BLaER1 treated with 17β-estradiol and CSF1 and Interleukin-3, amounts not matched to agents 10 nM and 100 nM (cell line): ENCODE results near the gene EDN3.
A peak's percentile ranks its signal among the peaks of the same experiment; 100 is the strongest.

Experiments used
- H3K27ac ChIP-seq, 11 experiments: shearing (Covaris generic); formaldehyde crosslinking; 2 replicates each; pipeline ENCODE4 v1.8.1; 2022
- H3K27me3 ChIP-seq, 11 experiments: shearing (Covaris generic); formaldehyde crosslinking; 2 replicates each; pipeline ENCODE4 v1.8.1; 2022
- H3K36me3 ChIP-seq, 11 experiments: shearing (Covaris generic); formaldehyde crosslinking; 2 replicates each; pipeline ENCODE4 v1.8.1; 2022
- H3K4me1 ChIP-seq, 10 experiments: shearing (Covaris generic); formaldehyde crosslinking; 2 replicates each; pipeline ENCODE4 v1.8.1; 2022
- H3K4me2 ChIP-seq, 11 experiments: shearing (Covaris generic); formaldehyde crosslinking; 2 replicates each; pipeline ENCODE4 v1.8.1; 2022
- H3K4me3 ChIP-seq, 10 experiments: shearing (Covaris generic); formaldehyde crosslinking; 2 replicates each; pipeline ENCODE4 v1.8.1; 2022
- H3K9ac ChIP-seq, 11 experiments: shearing (Covaris generic); formaldehyde crosslinking; 2 replicates each; pipeline ENCODE4 v1.8.1; 2022
- H3K9me3 ChIP-seq, 11 experiments: shearing (Covaris generic); formaldehyde crosslinking; replicated peaks in 1 of 11; 2 replicates each; pipeline ENCODE4 v1.8.1; 2022
- H4K20me1 ChIP-seq, 11 experiments: shearing (Covaris generic); formaldehyde crosslinking; 2 replicates each; pipeline ENCODE4 v1.8.1; 2022
- Cebpa-rat ChIP-seq, 11 experiments: shearing (Covaris generic); IDR thresholded peaks; 2 replicates each; pipeline ENCODE4 v1.8.1; 2022

The EDN3 gene

DNA sequence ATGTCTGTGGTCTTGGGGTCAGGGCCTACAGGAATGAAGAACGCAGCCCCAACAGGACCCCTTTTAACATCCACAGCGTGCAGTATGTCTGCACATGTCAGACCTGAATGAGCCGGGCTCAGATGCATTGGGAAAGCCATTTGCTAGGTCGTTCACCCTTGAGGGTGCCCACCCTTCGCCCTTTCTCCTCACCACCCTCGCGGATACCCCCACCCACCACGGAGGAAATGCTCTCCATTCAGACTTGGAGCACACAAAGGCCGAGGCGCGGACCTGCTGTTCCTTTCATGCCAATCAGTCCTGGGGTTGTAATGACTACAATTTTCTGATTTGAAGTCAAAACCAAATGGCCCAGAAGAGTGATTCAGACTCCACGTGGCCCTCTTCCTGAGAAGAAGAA is 62.7 kb downstream of the EDN3 start:
- Histone ChIP-seq H3K9me3 (no peaks in the 10 kb centered on the region; a peak in 1 of 22 replicates), H3K36me3 (no peaks in the 10 kb centered on the region), H3K27me3 (no peaks in the 10 kb centered on the region; a peak in 2 of 22 replicates), H3K4me3 (no peak overlapping the region), H3K4me1 (peaks cover 6 to 24% (median 19%) of the 10 kb centered on the region in 10 experiments), H3K27ac (no peak overlapping the region), H3K9ac (no peak overlapping the region), H4K20me1 (peaks cover 0 to 6% (median 0%) of the 10 kb centered on the region in 11 experiments; a peak in 2 of 22 replicates), H3K4me2 (no peak overlapping the region)
- no peak for TF ChIP-seq Cebpa-rat (IDR thresholded peaks at IDR 0.05)

GRCh38 chr20:59364611-59365010 is 64.2 kb downstream of the EDN3 start:
- H3K27me3 ChIP-seq = no peaks in the 10 kb centered on the region; a peak in 2 of 22 replicates
- no peak overlapping the region for H3K4me3 ChIP-seq
- no peak for TF ChIP-seq Cebpa-rat (IDR thresholded peaks at IDR 0.05)
- peaks cover 0 to 15% (median 9%) of the 10 kb centered on the region in 10 experiments; a peak in 11 of 20 replicates for H3K4me1 ChIP-seq
- no peak overlapping the region for H3K27ac ChIP-seq
- peaks cover 0 to 6% (median 0%) of the 10 kb centered on the region in 11 experiments; a peak in 2 of 22 replicates for H4K20me1 ChIP-seq
- peak overlapping the region in 7 of 11 experiments; percentile 6 to 53 (median 28); a peak in 10 of 22 replicates for H3K4me2 ChIP-seq
- no peaks in the 10 kb centered on the region for H3K36me3 ChIP-seq
- H3K9me3 ChIP-seq = no peaks in the 10 kb centered on the region
- no peak overlapping the region; a peak in 1 of 22 replicates for H3K9ac ChIP-seq

GRCh38 chr20:59365611-59366285 is 65.3 kb downstream of the EDN3 start:
- no peak for TF ChIP-seq Cebpa-rat (IDR thresholded peaks at IDR 0.05)
- no peak overlapping the region for H3K4me2 ChIP-seq
- H3K27ac ChIP-seq = no peak overlapping the region
- no peaks in the 10 kb centered on the region for H4K20me1 ChIP-seq
- H3K4me3 ChIP-seq = no peak overlapping the region
- H3K9me3 ChIP-seq = no peaks in the 10 kb centered on the region
- no peaks in the 10 kb centered on the region for H3K36me3 ChIP-seq
- no peaks in the 10 kb centered on the region; a peak in 1 of 22 replicates for H3K27me3 ChIP-seq
- peaks cover 0 to 15% (median 8%) of the 10 kb centered on the region in 10 experiments; a peak in 11 of 20 replicates for H3K4me1 ChIP-seq
- H3K9ac ChIP-seq = no peak overlapping the region

GRCh38 chr20:59371431-59371830 is 71.0 kb downstream of the EDN3 start:
- H3K27ac ChIP-seq = no peak overlapping the region
- H3K4me3 ChIP-seq = no peak overlapping the region
- no peak overlapping the region for H3K9ac ChIP-seq
- H3K27me3 ChIP-seq = no peaks in the 10 kb centered on the region
- no peak overlapping the region for H3K4me2 ChIP-seq
- no peaks in the 10 kb centered on the region for H4K20me1 ChIP-seq
- no peak for TF ChIP-seq Cebpa-rat (IDR thresholded peaks at IDR 0.05)
- no peaks in the 10 kb centered on the region for H3K36me3 ChIP-seq
- no peaks in the 10 kb centered on the region for H3K9me3 ChIP-seq
- H3K4me1 ChIP-seq = peaks cover 0 to 4% (median under 1%) of the 10 kb centered on the region in 10 experiments; a peak in 9 of 20 replicates

DNA sequence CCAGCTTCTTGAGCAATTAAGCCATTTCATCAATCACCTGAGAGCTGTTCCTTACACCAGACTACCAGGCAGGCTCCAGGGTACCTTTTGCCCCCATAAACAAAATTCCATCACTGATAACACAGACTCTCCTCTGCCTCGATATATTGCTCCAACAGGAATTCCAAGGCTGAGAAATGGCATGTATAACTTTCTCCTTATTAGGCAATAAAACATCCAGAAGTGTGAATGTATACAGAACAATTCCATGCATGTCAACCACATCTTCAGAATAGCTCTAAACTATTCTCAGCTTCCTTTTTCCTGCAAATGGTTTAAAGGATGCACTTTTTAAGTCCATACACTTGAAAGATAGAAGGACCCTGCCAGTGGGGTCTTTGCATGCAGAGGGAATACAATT is 73.8 kb downstream of the EDN3 start:
- Histone ChIP-seq H3K4me1 (peaks cover 0 to 29% (median 18%) of the 10 kb centered on the region in 10 experiments; a peak in 12 of 20 replicates), H3K4me3 (no peak overlapping the region), H3K27me3 (no peaks in the 10 kb centered on the region), H3K4me2 (no peak overlapping the region), H3K9ac (no peak overlapping the region), H4K20me1 (no peaks in the 10 kb centered on the region), H3K36me3 (no peaks in the 10 kb centered on the region), H3K9me3 (no peaks in the 10 kb centered on the region), H3K27ac (no peak overlapping the region)
- no peak for TF ChIP-seq Cebpa-rat (IDR thresholded peaks at IDR 0.05)

DNA sequence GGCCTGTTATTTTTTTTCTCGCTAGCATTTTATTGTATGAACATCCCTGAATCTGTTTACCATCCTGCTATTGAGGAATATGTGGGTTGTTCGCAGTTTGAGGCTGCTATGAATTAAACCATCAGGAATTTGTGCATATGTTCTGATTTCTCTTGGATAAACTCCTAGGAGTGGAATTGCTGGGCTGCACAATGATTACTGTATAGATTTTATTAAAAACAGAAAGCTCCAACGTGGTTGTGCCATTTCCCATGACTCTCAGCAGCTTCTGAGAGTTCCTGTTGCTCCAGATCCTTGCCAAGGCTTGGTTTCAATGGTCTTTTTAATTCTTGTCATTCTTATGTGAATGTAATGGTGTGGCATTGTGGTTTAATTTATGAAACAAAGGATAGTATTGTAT is 75.1 kb downstream of the EDN3 start:
- Histone ChIP-seq H3K4me1 (peaks cover 0 to 29% (median 18%) of the 10 kb centered on the region in 10 experiments; a peak in 12 of 20 replicates), H3K27ac (no peak overlapping the region), H3K9me3 (no peaks in the 10 kb centered on the region), H3K36me3 (no peaks in the 10 kb centered on the region), H3K4me2 (no peak overlapping the region), H4K20me1 (no peaks in the 10 kb centered on the region), H3K4me3 (no peak overlapping the region), H3K27me3 (no peaks in the 10 kb centered on the region), H3K9ac (no peak overlapping the region)
- TF ChIP-seq Cebpa-rat (IDR thresholded peaks at IDR 0.05) = no peak
